DND-41 (cell line): ENCODE measurements around the gene CEACAM19.

Source experiments
- ATAC-seq: fragments of 200-7000 bp; cut with Tn5 transposase; 3 replicates; pipeline ENCODE4 v1.9.1; 2021; ENCODE audit warnings: low read depth; ENCODE audit not compliant: insufficient read depth
- DNase-seq: peaks from one replicate; pipeline ENCODE4 v3.0.0-alpha.2; 2020
- H2AFZ ChIP-seq: 2 replicates; pipeline ENCODE4 v1.6.0; 2012; ENCODE audit warnings: low read depth, low read length
- H3K27ac ChIP-seq: 2 replicates; pipeline ENCODE4 v1.5.1; 2012; ENCODE audit warnings: low read length, inconsistent platforms
- H3K27me3 ChIP-seq: fragments of 200-600 bp; sonication (generic); 2 replicates; pipeline ENCODE4 v1.6.0; 2012; ENCODE audit warnings: low read length, mild to moderate bottlenecking, inconsistent platforms; ENCODE audit not compliant: insufficient read depth, poor library complexity
- H3K36me3 ChIP-seq: 2 replicates; pipeline ENCODE4 v1.5.1; 2012; ENCODE audit warnings: low read length, inconsistent platforms; ENCODE audit not compliant: insufficient read depth
- H3K4me1 ChIP-seq: 2 replicates; pipeline ENCODE4 v1.5.1; 2012; ENCODE audit warnings: mild to moderate bottlenecking, low read length; ENCODE audit not compliant: insufficient read depth
- H3K4me2 ChIP-seq: 2 replicates; pipeline ENCODE4 v1.6.0; 2012; ENCODE audit warnings: mild to moderate bottlenecking, moderate library complexity, low read length, inconsistent platforms; ENCODE audit not compliant: insufficient read depth
- H3K4me3 ChIP-seq, 2 experiments: fragments of 200-600 bp in 1 of 2; shearing (Covaris generic) in 1 of 2; 2 replicates each; pipeline ENCODE4 v1.5.1; 2012 to 2016; ENCODE audit warnings: inconsistent platforms in 2 of 2, low read length in 2 of 2, mild to moderate bottlenecking in 2 of 2, low read depth in 1 of 2, moderate library complexity in 1 of 2
- H3K79me2 ChIP-seq: 2 replicates; pipeline ENCODE4 v1.6.0; 2012; ENCODE audit warnings: low read length, inconsistent platforms; ENCODE audit not compliant: insufficient read depth
- H3K9ac ChIP-seq: 2 replicates; pipeline ENCODE4 v1.6.0; 2012; ENCODE audit warnings: low read depth, mild to moderate bottlenecking, inconsistent platforms, low read length, moderate library complexity
- H3K9me3 ChIP-seq: 2 replicates; pipeline ENCODE4 v1.5.1; 2012; ENCODE audit warnings: low read length, moderate library complexity, mild to moderate bottlenecking, inconsistent platforms; ENCODE audit not compliant: insufficient read depth, severe bottlenecking
- H4K20me1 ChIP-seq: 2 replicates; pipeline ENCODE4 v1.6.0; 2012; ENCODE audit warnings: low read length; ENCODE audit not compliant: insufficient read depth
- CTCF ChIP-seq: IDR thresholded peaks from 2 replicates; pipeline ENCODE4 v1.5.1; 2012; ENCODE audit warnings: borderline replicate concordance, low read length, moderate library complexity, mild to moderate bottlenecking; ENCODE audit not compliant: poor library complexity, severe bottlenecking; ENCODE audit errors: extremely low read depth
- EZH2 ChIP-seq: IDR thresholded peaks from 3 replicates; pipeline ENCODE4 v1.6.1; 2012; ENCODE audit warnings: borderline replicate concordance, low read depth, mild to moderate bottlenecking, moderate library complexity, low read length, inconsistent platforms; ENCODE audit not compliant: severe bottlenecking

Gene CEACAM19

GRCh38 chr19:44728178-44728577 lies 56.9 kb downstream of the CEACAM19 start:
- no peak for TF ChIP-seq CTCF
- TF ChIP-seq EZH2 = no peak
- no peak overlapping the region for H3K27ac ChIP-seq
- no peaks in the 10 kb centered on the region for H3K4me1 ChIP-seq

GRCh38 chr19:44729516-44730033 lies 58.3 kb downstream of the CEACAM19 start:
- Histone ChIP-seq H3K79me2 (no peaks in the 10 kb centered on the region), H3K9me3 (no peaks in the 10 kb centered on the region), H3K27me3 (no peaks in the 10 kb centered on the region), H2AFZ (no peak overlapping the region), H3K36me3 (no peaks in the 10 kb centered on the region), H3K27ac (no peak overlapping the region), H3K4me3 (no peak overlapping the region), H3K4me1 (no peaks in the 10 kb centered on the region), H3K9ac (no peak overlapping the region), H3K4me2 (no peak overlapping the region), H4K20me1 (no peaks in the 10 kb centered on the region)
- no peak for DNase-seq
- no peak for ATAC-seq
- TF ChIP-seq EZH2 (no peak), CTCF (no peak)

More at GRCh38 chr19:44728178-44728577, 56.9 kb downstream of the CEACAM19 start:
- Histone ChIP-seq H3K9ac (no peak overlapping the region), H3K36me3 (no peaks in the 10 kb centered on the region), H3K4me2 (no peak overlapping the region), H3K4me3 (no peak overlapping the region), H2AFZ (no peak overlapping the region), H3K79me2 (no peaks in the 10 kb centered on the region), H4K20me1 (peaks cover 8% of the 10 kb centered on the region; the same call in 1 of the 2 replicates), H3K9me3 (no peaks in the 10 kb centered on the region), H3K27me3 (no peaks in the 10 kb centered on the region)
- DNase-seq (no peak), ATAC-seq (no peak)

GRCh38 chr19:44731081-44731480 lies 59.8 kb downstream of the CEACAM19 start:
- H4K20me1 ChIP-seq = no peaks in the 10 kb centered on the region
- H3K9ac ChIP-seq = no peak overlapping the region
- H3K27me3 ChIP-seq = no peaks in the 10 kb centered on the region
- no peak overlapping the region for H3K4me2 ChIP-seq
- no peaks in the 10 kb centered on the region for H3K9me3 ChIP-seq
- no peaks in the 10 kb centered on the region for H3K79me2 ChIP-seq
- H3K27ac ChIP-seq = no peak overlapping the region
- TF ChIP-seq CTCF (no peak), EZH2 (no peak)
- no peak overlapping the region for H2AFZ ChIP-seq
- H3K4me3 ChIP-seq = no peak overlapping the region
- H3K4me1 ChIP-seq = no peaks in the 10 kb centered on the region
- DNase-seq (no peak), ATAC-seq (no peak)
- no peaks in the 10 kb centered on the region for H3K36me3 ChIP-seq

- Histone ChIP-seq H3K4me3 (no peak overlapping the region), H3K27me3 (no peaks in the 10 kb centered on the region), H3K36me3 (no peaks in the 10 kb centered on the region), H3K4me1 (no peaks in the 10 kb centered on the region), H4K20me1 (no peaks in the 10 kb centered on the region), H3K79me2 (no peaks in the 10 kb centered on the region), H2AFZ (no peak overlapping the region), H3K9me3 (no peaks in the 10 kb centered on the region), H3K9ac (no peak overlapping the region), H3K27ac (no peak overlapping the region), H3K4me2 (no peak overlapping the region)
- ATAC-seq (no peak), DNase-seq (no peak)
- TF ChIP-seq EZH2 (no peak), CTCF (no peak)
Measured at GRCh38 chr19:44731622-44732021, 60.3 kb downstream of the CEACAM19 start.
